Hindlimb muscle (tissue), 1 donor: ENCODE results near the gene SPNS3. TPM values are rescaled to one million over a fixed set of nuclear protein-coding genes. Genes with fewer than 3 reads are reported as not detected.

Experiments used
- DNase-seq: peaks from one replicate; pipeline ENCODE4 v3.0.0-alpha.2; 2013
- polyA plus RNA-seq: library from polyadenylated mRNA; unstranded; fragments of 120-200 nt; gene quantifications from one replicate; pipeline ENCODE4 v1.2.1, GENCODE V29; 2013; ENCODE audit not compliant: insufficient read length

SPNS3 gene
- polyA plus RNA-seq, 1 donor = 0.86 TPM

DNA sequence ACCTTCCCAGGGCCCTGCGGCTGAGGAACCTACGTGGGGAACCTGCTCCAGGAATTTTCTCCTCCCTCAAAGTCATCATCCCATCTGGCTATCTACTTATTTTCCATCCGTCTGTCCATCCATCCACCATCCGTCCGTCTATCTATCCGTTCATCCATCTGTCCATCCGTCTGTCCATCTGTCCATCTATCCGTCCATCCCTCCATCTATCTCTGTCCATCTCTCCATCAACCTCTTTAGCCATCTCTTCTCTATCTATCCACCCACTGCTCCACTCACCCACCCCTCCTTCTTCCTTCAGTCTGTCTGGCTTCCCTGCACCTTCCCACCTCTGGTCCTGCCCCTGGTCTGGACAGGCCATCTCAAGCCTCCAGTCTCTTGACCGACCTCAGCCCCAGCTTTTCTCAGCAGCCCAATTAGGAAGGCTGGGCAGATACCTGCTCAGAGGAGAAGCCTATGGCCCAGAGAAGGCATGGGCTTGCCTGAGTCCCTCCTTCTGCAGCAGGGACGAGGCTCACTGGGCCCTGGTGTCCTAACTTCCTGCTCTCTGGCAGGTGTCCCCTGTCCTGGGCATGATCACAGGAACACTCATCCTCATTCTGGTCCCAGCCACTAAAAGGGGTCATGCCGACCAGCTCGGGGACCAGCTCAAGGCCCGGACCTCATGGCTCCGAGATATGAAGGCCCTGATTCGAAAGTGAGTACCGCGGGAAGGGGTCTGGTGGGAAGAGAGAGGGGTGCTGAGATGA lies 98.4 kb downstream of the SPNS3 start:
- DNase-seq = no peak

DNA sequence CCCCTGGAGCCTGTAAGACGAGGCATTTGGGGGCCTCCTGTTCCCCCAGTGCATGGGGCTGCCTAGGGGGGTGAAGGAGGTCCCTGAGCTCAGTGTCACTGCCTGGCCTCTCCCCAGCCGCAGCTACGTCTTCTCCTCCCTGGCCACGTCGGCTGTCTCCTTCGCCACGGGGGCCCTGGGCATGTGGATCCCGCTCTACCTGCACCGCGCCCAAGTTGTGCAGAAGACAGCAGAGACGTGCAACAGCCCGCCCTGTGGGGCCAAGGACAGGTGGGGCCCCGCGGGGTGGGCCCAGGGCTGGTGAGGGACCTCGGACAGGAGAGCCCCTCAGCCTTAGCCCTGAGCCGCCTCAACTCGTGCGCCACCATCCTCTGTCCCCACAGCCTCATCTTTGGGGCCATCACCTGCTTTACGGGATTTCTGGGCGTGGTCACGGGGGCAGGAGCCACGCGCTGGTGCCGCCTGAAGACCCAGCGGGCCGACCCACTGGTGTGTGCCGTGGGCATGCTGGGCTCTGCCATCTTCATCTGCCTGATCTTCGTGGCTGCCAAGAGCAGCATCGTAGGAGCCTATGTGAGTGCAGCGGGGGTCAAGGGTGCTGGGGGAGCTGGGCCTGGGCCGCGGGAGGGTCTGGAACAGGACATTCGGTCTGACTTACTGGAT lies 99.3 kb downstream of the SPNS3 start:
- no peak for DNase-seq

DNA sequence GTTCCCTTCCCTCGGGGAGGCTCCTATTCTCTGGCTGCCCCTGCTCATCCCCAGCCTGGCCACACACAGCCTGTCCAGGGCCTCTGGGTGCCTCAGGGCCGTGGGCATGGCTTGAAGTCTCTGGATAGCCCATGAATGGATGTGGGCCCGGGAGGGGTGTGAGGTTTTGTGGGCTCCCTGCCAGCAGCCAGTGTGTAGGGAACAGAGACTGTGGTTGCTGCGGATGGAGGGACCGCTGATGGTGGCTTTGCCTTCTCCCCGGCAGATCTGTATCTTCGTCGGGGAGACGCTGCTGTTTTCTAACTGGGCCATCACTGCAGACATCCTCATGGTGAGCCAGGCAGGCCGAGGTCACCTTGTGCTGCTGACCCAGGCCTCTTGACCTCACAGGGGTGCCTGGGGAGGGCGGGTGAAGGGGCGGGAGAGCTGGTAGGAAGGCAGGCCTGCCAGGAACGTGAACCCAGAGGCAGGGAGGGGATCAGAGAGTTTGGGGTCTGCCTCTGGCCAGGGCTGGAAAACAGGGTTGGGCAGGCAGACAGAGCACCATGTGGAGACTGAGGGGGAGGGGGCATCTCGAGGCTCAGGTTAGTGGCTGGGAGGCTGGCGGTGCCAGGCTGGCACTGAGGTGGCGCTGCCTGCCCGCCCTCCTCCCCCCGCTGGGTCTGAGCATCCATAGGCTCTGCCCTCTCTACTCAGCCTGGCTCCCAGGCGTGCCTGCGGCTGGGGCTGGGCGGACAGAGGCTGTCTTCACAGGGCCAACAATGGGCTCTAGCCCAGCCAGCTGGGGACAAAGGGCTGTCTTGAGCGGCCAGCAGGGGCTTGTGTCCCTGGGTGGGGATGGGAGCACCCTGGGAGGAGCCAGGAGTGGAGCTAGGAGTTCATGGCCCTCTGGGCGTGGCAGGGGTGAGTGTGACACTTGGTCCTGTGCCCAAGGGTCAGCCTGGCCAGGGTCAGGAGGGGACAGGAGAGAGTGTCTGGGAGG lies 100.1 kb downstream of the SPNS3 start:
- no peak for DNase-seq

DNA sequence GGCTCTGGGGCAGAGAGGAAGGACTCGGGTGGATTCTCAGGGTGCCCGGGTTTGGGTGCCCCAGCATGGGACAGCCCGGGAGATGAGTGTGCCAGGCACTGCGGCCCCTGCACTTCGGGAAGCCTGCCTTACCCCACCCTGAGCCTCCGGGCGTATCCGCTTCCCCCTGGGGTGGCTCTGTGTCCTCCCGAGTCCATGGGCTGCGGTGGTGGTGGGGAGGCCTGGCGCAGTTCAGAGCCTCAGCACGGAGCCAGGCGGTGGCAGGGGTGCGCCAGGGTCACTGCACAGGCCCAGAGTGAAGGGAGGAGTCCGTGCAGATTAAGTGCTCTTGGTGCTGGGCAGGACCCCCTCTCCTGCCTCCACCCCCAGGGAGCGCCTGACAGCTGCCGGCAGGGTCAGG lies 100.8 kb downstream of the SPNS3 start:
- DNase-seq = no peak

DNA sequence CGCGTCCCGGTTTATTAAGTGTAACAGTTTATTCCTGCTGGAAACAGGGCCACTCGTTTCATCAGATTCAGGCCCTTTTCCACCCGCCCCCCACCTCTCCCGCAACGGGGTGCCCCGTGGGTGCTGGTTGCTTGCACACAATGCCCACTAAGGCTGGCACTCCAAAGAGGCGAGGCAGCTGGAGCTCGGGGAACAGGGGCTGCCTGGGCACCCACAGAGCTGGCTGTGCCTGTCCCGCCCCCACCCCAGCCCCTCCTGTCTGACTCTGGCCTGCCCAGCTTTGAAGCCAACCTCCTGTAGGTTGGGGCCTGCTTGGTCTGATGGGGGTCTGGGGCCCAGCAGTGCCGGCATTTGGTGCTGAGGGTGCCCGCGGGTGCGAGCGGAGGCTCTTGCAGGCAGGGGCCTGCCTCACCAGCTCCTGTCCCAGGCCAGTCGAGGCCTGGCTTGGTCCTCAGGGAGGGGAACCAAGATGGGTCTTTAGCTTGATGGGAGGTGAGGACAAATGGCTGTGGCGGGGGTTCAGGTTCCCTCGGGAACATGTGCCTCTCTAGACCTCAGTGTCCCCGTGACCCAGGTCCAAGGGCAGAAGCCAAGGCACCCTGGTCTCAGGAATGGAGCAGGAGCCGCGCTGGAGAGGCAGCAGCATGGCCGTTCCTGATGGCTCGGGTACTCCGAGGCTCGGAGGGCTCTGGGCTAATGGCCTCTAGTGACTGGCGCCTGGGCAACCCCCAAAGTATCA lies 101.4 kb downstream of the SPNS3 start:
- DNase-seq = no peak

GRCh38 chr17:4535667-4536258 lies 102.0 kb downstream of the SPNS3 start:
- DNase-seq = no peak

DNA sequence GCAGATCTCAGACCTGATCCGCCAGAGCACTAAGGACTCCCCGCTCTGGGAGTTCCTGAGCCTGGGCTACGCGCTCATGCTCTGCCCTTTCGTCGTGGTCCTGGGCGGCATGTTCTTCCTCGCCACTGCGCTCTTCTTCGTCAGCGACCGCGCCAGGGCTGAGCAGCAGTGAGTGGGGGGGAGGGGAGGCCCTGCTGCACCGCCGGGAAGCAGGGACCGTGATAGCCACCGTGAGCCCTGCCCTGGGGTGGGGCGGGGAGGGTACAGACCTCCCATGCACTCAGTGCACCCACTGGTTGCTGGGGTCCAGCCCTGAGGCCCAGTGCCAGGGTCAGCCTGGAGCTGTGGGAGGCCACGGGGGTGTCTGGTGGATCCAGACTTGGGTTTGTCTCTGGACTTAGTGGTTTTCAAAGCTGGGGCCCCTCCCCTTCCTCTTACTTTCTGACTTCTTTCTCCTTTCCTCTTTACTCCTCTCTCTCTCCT lies 102.6 kb downstream of the SPNS3 start:
- DNase-seq = no peak

DNA sequence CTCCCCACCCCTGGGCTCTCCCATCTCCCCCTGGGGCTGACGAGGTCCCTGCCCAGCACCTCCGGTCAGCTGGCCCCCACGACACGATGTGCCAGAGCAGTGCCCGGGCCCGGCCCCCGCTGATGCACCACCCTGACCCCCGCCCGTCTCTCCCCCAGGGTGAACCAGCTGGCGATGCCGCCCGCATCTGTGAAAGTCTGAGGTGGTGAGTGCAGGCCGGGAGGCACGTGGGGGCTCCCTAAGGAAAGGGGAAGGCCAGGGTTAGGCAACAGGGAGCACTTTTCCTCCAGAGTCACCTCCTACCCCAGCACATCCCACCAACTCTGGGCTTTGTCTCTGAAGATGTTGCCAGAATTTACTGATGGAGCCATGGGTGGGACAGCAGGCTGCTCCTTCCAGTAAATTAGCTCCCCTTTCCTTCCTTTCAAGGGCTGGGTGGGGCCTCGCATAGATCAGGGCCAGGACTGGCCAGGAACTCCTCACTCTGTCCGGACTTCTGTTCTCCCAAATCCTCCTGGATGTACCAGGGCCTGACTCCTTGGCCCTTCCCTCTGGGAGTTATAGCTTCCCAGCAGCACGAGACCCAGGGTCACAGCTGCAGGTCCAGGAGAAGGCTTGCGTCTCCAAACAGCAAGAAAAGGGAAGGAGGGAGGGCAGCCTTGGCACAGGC lies 103.1 kb downstream of the SPNS3 start:
- no peak for DNase-seq

Other genes with a start within 250 kb of the SPNS3 start
- gene ANKFY1, start 170.0 kb upstream of the SPNS3 start, polyA plus RNA-seq = 27.3 TPM
- 75.6 TPM for gene UBE2G1, start 67.3 kb upstream of the SPNS3 start, polyA plus RNA-seq
- 7.9 TPM for gene SPNS2, start 64.9 kb downstream of the SPNS3 start, polyA plus RNA-seq
- 36.9 TPM for gene MYBBP1A, start 121.4 kb downstream of the SPNS3 start, polyA plus RNA-seq
- 0.15 TPM for gene GGT6, start 126.6 kb downstream of the SPNS3 start, polyA plus RNA-seq
- gene SMTNL2, start 150.6 kb downstream of the SPNS3 start, polyA plus RNA-seq = 139 TPM
- 0.14 TPM for gene ALOX15, start 207.7 kb downstream of the SPNS3 start, polyA plus RNA-seq